ENCODE data around the gene PJA2.
A peak's percentile ranks its signal among the peaks of the same experiment; 100 is the strongest.

PJA2 gene

GRCh38 chr5:109410389-109411148 is 795 bp upstream of the PJA2 start:
- DNase-seq, result peak in 46 of 51 donors; percentile 16 to 91 (median 50)

DNA sequence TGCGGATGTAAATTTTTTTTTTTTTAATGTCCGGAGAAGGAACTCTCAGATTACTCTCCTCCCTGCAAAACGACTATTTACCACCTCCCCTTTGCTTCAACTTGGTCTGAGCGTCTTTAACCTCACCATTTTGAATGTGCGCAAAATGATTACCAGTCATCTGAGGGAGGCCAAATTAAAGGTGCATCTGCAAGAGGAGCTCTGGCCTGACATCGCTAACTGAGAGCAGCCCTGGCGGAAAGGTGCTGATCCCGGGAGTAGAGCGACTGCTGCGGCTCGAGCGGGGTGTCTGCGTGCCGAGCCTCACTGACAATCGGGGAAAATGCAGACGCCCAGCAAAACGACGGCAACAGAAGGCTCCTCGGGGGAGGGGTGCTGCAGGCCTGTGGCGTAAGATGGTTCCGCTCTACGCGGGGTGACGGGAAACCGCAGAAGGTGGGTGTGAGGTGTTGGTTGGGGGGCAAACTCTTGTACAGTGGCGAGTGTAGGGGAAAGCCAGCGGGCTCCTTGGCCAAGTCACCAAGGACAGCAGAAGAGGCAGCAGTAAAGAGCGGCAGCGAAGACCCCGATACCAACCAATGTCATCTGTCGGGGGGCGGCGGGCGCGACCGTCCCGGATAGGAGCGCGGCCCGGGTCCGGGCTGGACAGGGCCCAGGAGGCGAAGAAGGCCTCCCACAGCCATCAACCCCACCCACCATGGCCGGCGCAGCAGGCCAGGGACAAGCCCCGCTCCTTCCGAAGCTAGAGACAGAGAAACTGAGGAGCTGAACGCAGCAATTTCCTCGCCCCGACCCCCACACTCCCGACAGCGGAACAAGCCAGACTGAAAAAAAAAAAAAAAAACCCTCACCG is 557 bp downstream of the PJA2 start:
- peak in 50 of 51 donors; percentile 28 to 90 (median 60) for DNase-seq

DNA sequence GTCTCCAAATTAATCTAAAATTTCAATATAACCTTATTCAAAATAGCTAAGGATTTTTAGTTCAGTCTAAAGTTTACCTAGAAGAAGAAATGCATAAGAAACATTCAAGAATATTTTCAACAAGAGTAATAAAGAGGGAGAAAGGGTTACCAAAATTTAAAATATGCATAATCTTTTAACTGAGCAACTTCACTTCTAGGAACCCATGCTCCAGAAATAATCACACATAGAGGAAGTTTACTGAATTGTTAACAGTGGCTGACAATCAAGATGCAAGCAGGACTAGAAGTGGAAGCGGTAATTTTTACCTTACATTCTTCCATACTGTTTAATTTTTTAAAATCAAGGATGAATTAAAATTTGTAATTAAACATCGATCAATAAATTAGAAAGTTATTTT is 1.9 kb downstream of the PJA2 start:
- DNase-seq, result no peak

GRCh38 chr5:109406719-109407118 is 3.1 kb downstream of the PJA2 start:
- no peak for DNase-seq

DNA sequence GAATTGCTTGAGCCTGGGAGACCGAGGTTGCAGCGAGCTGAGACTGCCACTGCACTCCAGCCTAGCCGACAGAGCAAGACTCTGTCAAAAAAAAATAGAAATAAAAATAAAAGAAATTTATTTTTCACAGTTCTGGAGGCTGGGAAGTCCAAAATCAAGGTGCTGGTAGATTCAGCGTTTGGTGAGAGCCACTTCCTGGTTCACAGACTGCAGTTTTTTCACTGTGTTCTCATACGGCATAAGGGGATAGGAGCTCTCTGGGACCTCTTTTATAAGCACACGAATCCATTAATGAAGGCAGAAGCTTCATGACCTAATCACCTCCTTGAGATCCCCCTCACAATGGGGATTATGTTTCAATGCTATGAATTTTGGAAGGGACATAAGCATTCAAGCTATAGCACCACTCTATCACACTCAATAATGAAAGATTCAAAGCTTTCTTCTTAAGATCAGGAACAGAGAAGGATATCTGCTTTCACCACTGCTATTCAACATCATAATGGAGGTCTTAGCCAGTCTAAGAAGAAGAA is 5.3 kb downstream of the PJA2 start:
- no peak for DNase-seq

- no peak for DNase-seq
Measured at GRCh38 chr5:109403469-109403868, 6.3 kb downstream of the PJA2 start.

DNA sequence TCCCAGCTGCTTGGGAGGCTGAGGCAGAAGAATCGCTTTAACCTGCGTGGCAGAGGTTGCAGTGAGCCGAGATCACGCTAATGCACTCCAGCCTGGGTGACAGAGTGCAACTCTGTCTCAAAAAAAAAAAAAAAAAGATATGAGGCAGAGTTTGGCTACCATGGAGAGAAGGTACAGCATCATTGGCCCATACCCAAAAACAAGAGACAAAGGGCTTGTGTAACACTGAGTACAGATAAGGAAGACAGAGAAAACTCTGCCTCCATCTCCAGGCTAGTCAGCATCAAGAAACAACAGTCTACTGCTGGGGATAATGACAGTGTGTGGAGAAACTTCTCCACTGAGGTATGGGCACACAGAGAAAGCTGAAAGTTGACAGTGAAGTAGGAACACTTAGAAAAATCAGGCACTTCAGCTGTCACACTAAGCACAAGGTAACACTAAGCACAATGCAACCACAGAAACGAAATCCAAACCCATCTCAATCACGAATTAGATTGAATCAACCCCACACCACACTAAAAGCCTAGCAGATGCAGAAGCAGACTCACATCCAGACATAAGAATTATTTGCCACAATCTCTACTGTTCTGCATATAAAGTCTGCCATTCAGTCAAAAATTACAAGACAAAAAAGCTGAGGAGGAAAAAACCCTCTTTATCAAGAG is 10.5 kb downstream of the PJA2 start:
- peak in 1 of 51 donors; percentile 4 for DNase-seq

DNA sequence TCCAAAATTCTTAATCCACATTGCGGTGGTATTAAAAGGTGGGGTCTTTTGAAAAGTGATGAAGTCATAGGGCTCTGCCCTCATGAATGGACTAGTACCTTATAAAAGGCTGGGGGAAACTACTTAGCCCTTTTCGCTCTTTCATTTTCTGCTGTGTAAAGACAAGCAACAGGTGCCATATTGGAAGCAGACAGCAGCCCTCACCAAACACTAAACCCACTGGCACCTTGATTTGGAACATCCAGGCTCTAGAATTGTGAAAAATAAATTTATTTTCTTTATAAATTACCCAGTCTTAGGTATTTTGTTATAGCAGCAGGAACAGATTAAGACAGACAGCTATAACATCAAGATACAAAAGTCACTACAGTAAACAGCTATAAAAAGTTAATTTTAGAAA is 12.8 kb downstream of the PJA2 start:
- no peak for DNase-seq

GRCh38 chr5:109394806-109395205 is 15.0 kb downstream of the PJA2 start:
- no peak for DNase-seq

GRCh38 chr5:109390188-109390587 is 19.6 kb downstream of the PJA2 start:
- DNase-seq, result no peak

GRCh38 chr5:109388407-109388806 is 21.4 kb downstream of the PJA2 start:
- no peak for DNase-seq

DNA sequence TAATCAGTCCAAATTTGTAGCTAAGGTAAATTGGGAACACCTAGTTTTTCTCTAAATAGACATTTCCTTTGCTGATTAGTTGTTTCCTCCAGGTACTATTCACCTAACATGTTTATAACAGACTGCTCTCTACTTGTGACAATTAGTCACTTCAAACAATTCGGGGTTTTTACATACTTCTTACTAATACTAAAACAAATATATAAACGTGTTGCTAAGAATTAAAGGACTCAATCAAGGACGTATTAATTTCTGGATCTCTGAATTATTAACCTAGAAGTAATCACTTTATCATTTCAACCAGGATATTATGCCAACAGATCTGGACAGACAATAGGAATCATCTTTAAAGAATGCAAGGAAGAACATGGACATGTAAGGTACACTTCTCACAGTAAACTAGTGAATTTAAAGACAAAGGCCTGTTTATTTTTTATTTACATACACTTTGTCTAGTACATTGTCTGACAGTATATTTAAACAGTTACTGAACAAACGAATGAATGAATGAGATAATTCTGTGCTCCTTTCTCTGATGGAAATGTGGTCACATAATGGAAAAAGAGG is 22.3 kb downstream of the PJA2 start:
- DNase-seq, result no peak

DNA sequence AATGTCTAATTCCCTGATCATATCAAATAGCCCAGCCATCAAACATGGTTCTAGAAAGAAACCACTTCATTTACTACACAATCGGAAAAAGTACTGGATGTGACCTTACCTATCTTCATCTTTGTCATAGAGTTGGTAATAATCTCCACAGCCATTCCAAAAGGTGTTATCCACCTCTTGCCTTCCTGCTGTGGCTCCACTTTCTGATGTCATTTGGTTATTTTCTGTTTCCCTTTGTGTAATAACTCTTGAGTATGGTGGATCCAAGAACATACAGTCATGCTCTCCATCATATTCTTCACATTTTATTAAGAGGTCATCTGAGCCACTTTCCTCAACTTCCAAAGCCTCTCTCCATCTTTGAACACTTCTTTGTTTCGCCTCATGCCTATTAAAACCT is 31.7 kb downstream of the PJA2 start:
- no peak for DNase-seq

DNA sequence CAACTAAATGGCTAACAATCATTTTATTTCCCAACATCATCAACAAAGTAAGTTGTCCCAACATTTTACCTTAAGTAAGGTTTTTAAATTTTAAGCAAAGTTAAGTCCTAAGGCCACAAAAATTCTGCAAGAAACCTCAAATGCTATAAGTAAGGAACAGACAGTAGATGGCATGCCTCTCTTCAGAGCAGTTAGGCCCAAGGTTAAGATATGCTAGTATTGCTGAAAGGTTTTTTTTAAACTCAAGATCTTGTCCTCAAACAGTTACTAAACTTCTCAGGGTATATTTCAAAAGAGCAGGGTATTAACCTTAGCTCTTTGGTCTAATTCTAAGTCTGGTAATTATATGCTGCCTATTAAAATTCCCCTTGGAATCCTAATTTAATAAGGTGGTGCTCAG is 35.1 kb downstream of the PJA2 start:
- DNase-seq, result no peak

DNA sequence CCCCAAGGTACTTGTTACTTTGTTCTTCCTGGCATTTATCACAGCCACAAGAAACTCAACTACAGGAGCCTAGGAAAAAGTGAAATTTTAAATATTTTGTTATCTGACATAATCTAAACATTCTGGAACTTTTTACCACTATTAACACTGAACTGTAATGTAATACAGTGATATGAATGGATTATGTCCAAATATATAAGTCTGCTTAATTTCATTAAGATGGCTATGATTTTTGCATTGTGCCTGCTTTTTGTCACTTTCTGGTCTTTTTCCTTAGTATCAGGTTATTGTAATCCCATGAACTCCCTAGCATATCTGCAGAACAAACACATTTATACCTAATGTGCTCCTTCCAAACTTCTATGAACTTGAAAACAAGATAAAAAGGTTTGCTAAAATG is 35.8 kb downstream of the PJA2 start:
- no peak for DNase-seq

DNA sequence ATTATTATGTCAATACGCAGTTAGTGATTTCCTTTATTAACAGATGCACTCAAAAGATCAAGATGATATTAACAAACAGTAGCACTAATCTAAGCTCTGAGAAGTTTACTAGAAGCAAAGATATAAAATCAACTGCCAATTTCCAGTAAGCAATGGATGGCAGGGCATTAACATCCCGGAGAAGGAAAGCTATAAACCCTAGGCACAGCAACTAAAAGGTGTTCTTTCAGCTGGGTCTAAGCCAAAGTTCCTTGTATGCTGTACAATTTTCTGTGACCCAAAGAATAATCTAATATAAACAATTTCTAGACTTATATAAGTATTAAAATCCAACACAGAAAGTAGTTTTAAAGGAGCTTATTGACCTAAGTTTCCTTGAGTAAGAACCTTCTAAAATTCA is 39.4 kb downstream of the PJA2 start:
- no peak for DNase-seq

GRCh38 chr5:109365653-109366052 is 44.1 kb downstream of the PJA2 start:
- no peak for DNase-seq

DNA sequence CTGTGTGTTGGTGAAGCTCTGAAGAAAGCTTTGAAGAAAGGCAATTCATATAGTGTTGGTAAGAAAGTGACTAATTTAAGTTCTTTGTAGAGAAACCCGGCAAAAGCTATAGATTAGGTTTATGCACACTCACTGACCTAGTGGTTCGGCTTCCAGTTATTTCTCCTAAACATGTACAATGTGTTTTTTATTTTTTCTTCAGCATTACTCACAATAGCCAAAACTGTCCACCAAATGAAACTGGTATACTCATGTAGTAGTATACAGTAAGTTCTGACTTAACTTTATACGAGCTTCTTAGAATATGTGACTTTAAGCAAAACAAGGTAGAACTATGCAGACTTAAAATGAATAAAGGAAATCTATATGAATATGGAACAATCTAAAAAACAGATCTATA is 44.8 kb downstream of the PJA2 start:
- DNase-seq, result no peak

GRCh38 chr5:109359642-109360041 is 50.1 kb downstream of the PJA2 start:
- no peak for DNase-seq

- DNase-seq, result no peak
Measured at GRCh38 chr5:109357807-109358206, 52.0 kb downstream of the PJA2 start.

- no peak for DNase-seq
Measured at GRCh38 chr5:109354761-109355160, 55.0 kb downstream of the PJA2 start.
